C1 segment of cervical spinal cord (tissue), 14 donors: ENCODE results near the gene INS.

Experiments
- DNase-seq, 14 donors: peaks; one replicate each; lab custom pipeline; 2025; lab: John Stamatoyannopoulos, UW

INS gene

GRCh38 chr11:2144544-2145248, 16.3 kb downstream of the INS start:
- no peak for DNase-seq

- DNase-seq = no peak
Measured at GRCh38 chr11:2143799-2144543, 17.0 kb downstream of the INS start.

GRCh38 chr11:2143477-2143798, 17.6 kb downstream of the INS start:
- no peak for DNase-seq

- no peak for DNase-seq
Measured at GRCh38 chr11:2142762-2143202, 18.2 kb downstream of the INS start.

GRCh38 chr11:2142300-2142759, 18.7 kb downstream of the INS start:
- DNase-seq = no peak

- no peak for DNase-seq
Measured at GRCh38 chr11:2140411-2141400, 20.3 kb downstream of the INS start.

GRCh38 chr11:2139621-2140337, 21.2 kb downstream of the INS start:
- no peak for DNase-seq

- DNase-seq = no peak
Measured at GRCh38 chr11:2139123-2139521, 21.9 kb downstream of the INS start, which contains the start of gene IGF2. Gene IGF2, minus strand, starts transcription at chr11:2139389. Its CDS starts 3,866 bp downstream, at chr11:2135523.

GRCh38 chr11:2138431-2139122, 22.4 kb downstream of the INS start:
- no peak for DNase-seq

- DNase-seq = no peak
Measured at GRCh38 chr11:2138068-2138430, 23.0 kb downstream of the INS start.

- DNase-seq = no peak
Measured at GRCh38 chr11:2137202-2138067, 23.6 kb downstream of the INS start.

- DNase-seq = no peak
Measured at GRCh38 chr11:2136952-2137201, 24.1 kb downstream of the INS start.

- DNase-seq = no peak
Measured at GRCh38 chr11:2136209-2136951, 24.6 kb downstream of the INS start.

GRCh38 chr11:2135648-2136201, 25.3 kb downstream of the INS start:
- DNase-seq = no peak

- no peak for DNase-seq
Measured at GRCh38 chr11:2135018-2135569, 25.9 kb downstream of the INS start.

- DNase-seq = no peak
Measured at GRCh38 chr11:2134022-2135010, 26.7 kb downstream of the INS start.

- DNase-seq = no peak
Measured at GRCh38 chr11:2133241-2134021, 27.6 kb downstream of the INS start.
